Cardiac muscle cell (in vitro differentiated cells and primary cell): ENCODE data around the gene PSD. TPM values are rescaled to one million over a fixed set of nuclear protein-coding genes. Genes with fewer than 3 reads are reported as not detected.
A peak's percentile ranks its signal among the peaks of the same experiment; 100 is the strongest.

ENCODE experiments used
- DNase-seq, 2 donors: peaks; one replicate each; pipeline versions ENCODE4 v3.0.0 to v3.0.0-alpha.2; 2010 to 2017; ENCODE audit warnings: low read depth in 1 of 2, low spot score in 1 of 2
- H3K27ac ChIP-seq: fragments of 200-600 bp; sonication (generic); 2 replicates; pipeline ENCODE4 v1.5.1; 2016
- H3K27me3 ChIP-seq: fragments of 200-600 bp; sonication (generic); 2 replicates; pipeline ENCODE4 v1.6.0; 2016; ENCODE audit warnings: control low read depth
- H3K36me3 ChIP-seq: fragments of 200-600 bp; sonication (generic); 2 replicates; pipeline ENCODE4 v1.5.1; 2016; ENCODE audit warnings: control low read depth
- H3K4me1 ChIP-seq: fragments of 200-600 bp; sonication (generic); 2 replicates; pipeline ENCODE4 v1.8.1; 2017; ENCODE audit warnings: low read depth, mild to moderate bottlenecking, mixed run types
- H3K4me3 ChIP-seq: fragments of 200-600 bp; sonication (generic); 2 replicates; pipeline ENCODE4 v1.5.1; 2016; ENCODE audit warnings: mild to moderate bottlenecking
- H3K9me3 ChIP-seq: fragments of 200-600 bp; sonication (generic); 2 replicates; pipeline ENCODE4 v1.5.1; 2017; ENCODE audit warnings: low read depth, mild to moderate bottlenecking, control low read depth
- CTCF ChIP-seq: IDR thresholded peaks from 2 replicates; pipeline ENCODE4 v1.5.1; 2012; ENCODE audit warnings: low read depth, mild to moderate bottlenecking, low read length
- polyA plus RNA-seq: library from polyadenylated mRNA; unstranded; fragments of >200 nt; fragmentation: Nextera tagmentation; extraction: Ambion mirVana; gene quantifications from 2 replicates; pipeline ENCODE4 v1.2.1, GENCODE V29; 2016
- total RNA-seq: library from RNA; depleted of rRNA; stranded (reverse); fragments of >200 nt; gene quantifications from 2 replicates; pipeline ENCODE4 v1.2.3, GENCODE V29; 2016

Gene PSD
- total and polyA plus RNA-seq, 2 experiments from 2014 or later, result 13.2 to 24.7 TPM

GRCh38 chr10:102425444-102425843 is 6.9 kb upstream of the PSD start:
- H3K4me1 ChIP-seq, result peaks cover 7% of the 10 kb centered on the region
- no peak for DNase-seq
- no peak overlapping the region for H3K4me3 ChIP-seq
- no peak overlapping the region for H3K27ac ChIP-seq
- H3K27me3 ChIP-seq, result no peaks in the 10 kb centered on the region
- peaks cover 7% of the 10 kb centered on the region for H3K36me3 ChIP-seq
- TF ChIP-seq CTCF, result no peak
- H3K9me3 ChIP-seq, result no peaks in the 10 kb centered on the region

- H3K4me1 ChIP-seq, result peaks cover 10% of the 10 kb centered on the region
These were observed 6.3 kb upstream of the PSD start for GRCh38 chr10:102424916-102425315.

GRCh38 chr10:102424145-102424544 is 5.6 kb upstream of the PSD start:
- no peaks in the 10 kb centered on the region for H3K27me3 ChIP-seq
- H3K4me3 ChIP-seq, result no peak overlapping the region
- peaks cover 15% of the 10 kb centered on the region for H3K4me1 ChIP-seq
- no peak for TF ChIP-seq CTCF
- no peaks in the 10 kb centered on the region for H3K9me3 ChIP-seq
- H3K27ac ChIP-seq, result no peak overlapping the region
- DNase-seq, result no peak
- peaks cover 7% of the 10 kb centered on the region for H3K36me3 ChIP-seq

More at GRCh38 chr10:102424916-102425315, 6.3 kb upstream of the PSD start:
- Histone ChIP-seq H3K36me3 (peaks cover 7% of the 10 kb centered on the region), H3K9me3 (no peaks in the 10 kb centered on the region), H3K27me3 (no peaks in the 10 kb centered on the region), H3K27ac (no peak overlapping the region), H3K4me3 (no peak overlapping the region)
- no peak for DNase-seq
- no peak for TF ChIP-seq CTCF

GRCh38 chr10:102423372-102423968 is 4.9 kb upstream of the PSD start:
- DNase-seq, result no peak
- H3K9me3 ChIP-seq, result no peaks in the 10 kb centered on the region
- no peaks in the 10 kb centered on the region for H3K27me3 ChIP-seq
- peaks cover 19% of the 10 kb centered on the region for H3K4me1 ChIP-seq
- no peak overlapping the region for H3K27ac ChIP-seq
- no peak for TF ChIP-seq CTCF
- H3K4me3 ChIP-seq, result no peak overlapping the region
- H3K36me3 ChIP-seq, result peaks cover 7% of the 10 kb centered on the region

GRCh38 chr10:102422545-102423129 is 4.1 kb upstream of the PSD start:
- Histone ChIP-seq H3K27ac (no peak overlapping the region), H3K27me3 (no peaks in the 10 kb centered on the region), H3K4me3 (peak overlapping the region; percentile 55), H3K36me3 (peaks cover 7% of the 10 kb centered on the region), H3K9me3 (no peaks in the 10 kb centered on the region), H3K4me1 (peaks cover 19% of the 10 kb centered on the region)
- peak; percentile 81 for TF ChIP-seq CTCF
- peak; percentile 78 to 79 for DNase-seq
